HG02642 (cell line): ENCODE results near the gene RAD51B.
"Not testable (repeated sequence)": the region's sequence is repeated elsewhere in the genome, so short reads cannot be mapped to it uniquely, and the experiment has no call there.

Source experiments
- ATAC-seq: cut with Tn5 transposase; IDR thresholded peaks from one replicate; pipeline ENCODE4 v1.9.1; 2021; ENCODE audit warnings: mild to moderate bottlenecking; ENCODE audit not compliant: unreplicated experiment, poor library complexity

The RAD51B gene

DNA sequence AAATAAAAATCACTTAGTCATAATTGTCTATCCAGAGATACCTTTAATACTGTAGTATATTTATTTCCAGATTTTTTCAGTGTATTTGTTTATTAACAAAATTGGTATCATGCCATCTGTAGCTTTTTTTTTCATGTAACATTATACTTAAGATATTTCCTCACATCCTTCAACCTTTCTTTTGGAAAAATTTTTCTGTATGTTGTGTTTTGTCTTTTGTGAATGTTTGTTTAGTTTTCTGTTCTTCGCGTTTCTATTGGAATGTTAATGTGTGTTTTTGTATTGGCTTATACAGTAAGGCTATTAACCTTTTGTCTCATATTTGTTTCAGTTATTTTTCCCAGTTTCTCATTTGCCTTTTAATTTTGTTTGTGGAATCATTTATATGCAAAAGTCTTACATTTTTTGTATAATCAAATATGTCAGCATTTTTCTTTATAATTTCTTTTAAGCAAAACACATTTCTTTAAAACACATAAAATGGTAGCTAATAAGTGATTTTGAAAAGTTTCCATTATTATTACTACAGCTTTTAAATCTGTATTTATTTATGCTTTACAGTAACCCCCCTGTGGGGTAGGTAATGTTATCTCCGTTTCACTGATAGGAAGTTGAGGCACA lies 433.7 kb downstream of the RAD51B start:
- ATAC-seq, result no peak

GRCh38 chr14:68253878-68254528 lies 434.4 kb downstream of the RAD51B start:
- ATAC-seq, result no peak

GRCh38 chr14:68254669-68255527 lies 435.3 kb downstream of the RAD51B start:
- no peak for ATAC-seq

- no peak for ATAC-seq
These were observed 436.2 kb downstream of the RAD51B start for GRCh38 chr14:68255693-68256178.

DNA sequence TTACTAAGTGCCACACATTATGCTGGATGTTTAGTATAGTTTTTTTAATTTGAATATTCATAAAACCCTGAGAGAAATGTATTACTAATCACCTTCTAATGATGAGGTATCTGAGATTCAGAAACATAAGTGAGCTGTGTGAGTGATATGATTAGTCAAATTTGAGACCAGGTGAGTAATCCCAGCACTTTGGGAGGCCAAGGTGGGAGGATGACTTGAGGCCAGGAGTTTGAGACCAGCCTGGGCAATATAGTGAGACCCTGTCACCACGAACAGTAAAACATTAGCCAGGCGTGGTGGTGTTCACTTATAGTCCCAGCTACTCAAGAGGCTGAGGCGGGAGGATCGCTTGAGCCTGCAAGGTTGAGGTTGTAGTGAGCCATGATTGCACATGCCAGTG lies 438.4 kb downstream of the RAD51B start:
- no peak for ATAC-seq

DNA sequence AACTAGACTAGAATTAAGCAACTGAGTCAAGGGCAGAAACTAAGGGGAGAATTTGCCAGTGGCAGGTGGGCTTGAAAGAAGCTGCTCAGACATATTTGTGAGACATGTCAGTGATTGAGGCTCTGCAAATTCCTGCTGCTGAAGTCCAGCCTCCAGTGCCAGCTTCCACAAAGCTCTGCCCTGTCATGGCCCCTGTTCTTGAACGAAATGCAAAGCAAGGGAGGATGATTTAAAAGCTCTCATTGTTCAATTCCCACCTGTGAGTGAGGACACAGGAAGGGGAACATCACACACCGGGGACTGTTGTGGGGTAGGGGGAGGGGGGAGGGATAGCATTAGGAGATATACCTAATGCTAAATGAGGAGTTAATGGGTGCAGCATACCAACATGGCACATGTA lies 439.4 kb downstream of the RAD51B start:
- not testable (repeated sequence) for ATAC-seq

DNA sequence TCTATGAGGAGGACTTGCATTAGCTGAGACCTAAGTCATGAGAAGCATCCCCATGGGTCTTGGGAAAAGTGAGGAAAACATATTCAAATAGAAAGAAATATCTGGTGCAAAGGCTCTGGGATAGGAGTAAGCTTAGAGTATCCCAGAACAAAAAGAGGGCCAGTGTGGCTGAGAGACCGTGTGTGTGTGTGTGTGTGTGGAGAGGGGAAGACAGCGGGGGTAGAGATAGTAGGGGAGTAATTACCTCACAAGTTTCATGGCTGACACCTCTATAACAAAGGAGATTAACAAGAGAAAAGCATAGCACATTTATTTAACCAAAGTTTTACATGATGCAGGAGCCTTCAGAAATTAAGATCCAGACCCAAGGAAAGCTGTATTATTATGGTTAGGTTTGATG lies 440.5 kb downstream of the RAD51B start:
- ATAC-seq, result no peak

DNA sequence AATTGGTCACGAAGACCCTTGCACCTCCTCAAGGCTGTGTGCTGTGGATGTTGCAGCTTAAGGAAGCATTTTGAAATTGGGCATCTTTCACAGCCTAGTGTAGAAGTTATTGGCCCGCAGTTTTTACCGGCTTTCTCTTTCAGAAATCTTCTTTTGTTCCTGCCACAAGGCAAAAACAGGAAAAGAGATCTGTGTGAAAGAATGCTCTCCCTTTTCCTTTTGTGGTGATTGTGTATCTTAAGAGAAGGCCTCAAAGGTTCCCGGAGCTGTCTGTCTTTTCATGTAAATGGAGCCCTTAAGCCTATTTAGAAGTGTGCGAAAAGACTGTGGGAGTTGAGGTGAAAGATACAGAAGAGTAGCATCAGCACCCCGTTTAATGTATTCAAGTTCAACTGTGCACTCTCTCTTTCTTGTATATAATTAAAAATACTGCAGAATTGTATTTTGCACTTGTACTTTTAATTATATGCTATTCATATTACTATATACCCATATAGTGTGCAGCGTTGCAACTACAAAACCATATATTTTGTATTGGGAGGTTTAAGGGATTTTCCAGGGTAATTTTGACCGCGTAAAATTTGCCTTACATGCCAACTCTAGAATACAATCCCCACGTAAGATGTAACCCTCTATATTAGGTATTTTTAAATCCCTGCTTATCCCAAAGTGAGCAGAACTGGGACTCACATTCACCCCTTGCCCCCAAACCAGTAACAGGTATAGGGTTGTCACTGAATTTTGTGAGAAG lies 441.7 kb downstream of the RAD51B start:
- ATAC-seq, result no peak

GRCh38 chr14:68262567-68262966 lies 443.0 kb downstream of the RAD51B start:
- ATAC-seq, result no peak

GRCh38 chr14:68263563-68264259 lies 444.1 kb downstream of the RAD51B start:
- no peak for ATAC-seq

DNA sequence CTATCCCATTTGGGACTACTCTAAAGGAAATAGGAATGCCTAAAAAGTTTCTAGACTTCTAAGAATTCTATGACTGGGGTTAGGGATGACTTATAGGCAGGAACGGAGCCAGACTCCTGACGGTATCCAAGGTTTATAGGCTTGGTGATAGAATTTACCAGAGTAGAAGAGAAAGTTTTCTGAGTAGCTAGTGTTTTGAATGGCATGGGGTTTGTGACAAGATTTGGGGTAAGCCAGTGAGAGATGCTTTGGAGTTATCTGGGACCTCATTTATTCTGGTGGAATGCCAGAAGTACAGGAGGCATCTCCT lies 444.6 kb downstream of the RAD51B start:
- ATAC-seq, result no peak

GRCh38 chr14:68266998-68267397 lies 447.4 kb downstream of the RAD51B start:
- no peak for ATAC-seq

DNA sequence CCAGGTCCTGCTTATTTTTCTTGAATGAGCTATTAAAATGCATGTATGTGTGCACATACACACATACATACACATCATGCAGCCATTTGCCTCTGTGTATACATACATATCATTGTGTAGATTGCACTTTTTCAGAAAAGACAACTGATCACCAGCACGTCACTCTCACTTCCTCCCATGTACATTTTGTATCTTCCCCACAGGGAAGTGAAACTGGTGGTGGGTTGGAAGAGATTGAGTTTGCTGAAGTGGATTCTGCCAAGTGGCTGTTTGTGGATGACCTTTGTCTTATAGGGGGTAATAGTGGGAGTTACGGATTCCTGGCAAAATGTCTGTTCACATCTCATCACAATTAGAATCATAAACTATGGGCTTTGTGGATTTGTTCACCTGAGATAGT lies 448.6 kb downstream of the RAD51B start:
- ATAC-seq, result peak; percentile 61

DNA sequence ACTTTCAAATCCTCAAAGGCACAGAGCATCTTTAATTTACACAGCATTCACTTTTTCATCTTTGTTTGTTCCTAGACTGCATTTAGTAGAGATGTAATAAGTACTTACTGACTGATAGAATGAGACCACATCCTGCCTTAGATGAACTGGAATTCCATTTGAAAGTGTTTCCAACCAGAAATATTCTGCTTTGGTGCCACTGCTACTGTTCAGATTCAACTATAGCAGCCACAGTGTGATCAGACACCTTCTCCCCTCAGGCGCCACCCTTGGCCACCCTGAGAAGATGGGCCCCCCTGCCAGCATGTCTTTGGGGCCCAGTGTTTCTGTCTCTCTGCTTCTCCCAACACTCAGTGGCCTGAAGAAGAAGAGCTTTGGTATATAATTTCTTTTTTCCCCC lies 449.1 kb downstream of the RAD51B start:
- ATAC-seq, result peak; percentile 6

DNA sequence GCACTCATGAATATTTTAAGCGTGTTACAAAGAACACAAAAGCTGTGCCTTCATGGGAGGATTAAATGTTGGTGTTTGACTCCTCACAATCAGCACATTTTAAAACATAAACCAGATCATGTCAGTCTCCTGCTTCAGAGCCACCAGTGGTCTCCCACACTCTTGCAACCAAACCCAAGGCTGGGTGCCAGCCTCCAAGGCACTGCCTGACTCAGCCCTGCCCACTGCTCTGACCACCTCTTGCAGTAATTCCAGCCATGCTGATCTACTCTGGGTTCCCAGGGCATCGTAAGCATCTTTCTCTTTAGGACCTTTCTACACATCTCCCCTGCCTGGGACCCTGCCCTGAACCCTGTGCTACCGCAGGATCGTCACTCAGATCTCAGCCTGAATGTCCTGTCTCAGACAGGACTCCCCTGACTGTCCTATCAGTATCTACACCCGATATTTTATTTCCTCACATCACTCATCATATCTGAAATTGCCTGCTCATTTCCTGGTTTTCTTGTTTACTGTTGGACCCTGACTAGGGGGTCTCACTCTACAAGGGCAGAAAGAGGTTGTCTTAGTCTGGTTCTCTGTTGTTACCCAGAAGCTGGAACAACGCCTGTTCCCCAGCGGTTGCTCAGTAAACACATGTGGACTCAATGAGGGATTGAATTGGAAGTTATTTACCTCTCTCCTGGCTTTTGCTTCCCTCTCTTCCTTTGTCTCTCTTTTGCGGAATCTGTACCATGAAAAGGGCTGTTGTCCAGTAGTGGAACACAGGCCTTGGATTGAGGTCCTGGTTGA lies 449.8 kb downstream of the RAD51B start:
- no peak for ATAC-seq

- no peak for ATAC-seq
These were observed 450.8 kb downstream of the RAD51B start for GRCh38 chr14:68270342-68270741.

DNA sequence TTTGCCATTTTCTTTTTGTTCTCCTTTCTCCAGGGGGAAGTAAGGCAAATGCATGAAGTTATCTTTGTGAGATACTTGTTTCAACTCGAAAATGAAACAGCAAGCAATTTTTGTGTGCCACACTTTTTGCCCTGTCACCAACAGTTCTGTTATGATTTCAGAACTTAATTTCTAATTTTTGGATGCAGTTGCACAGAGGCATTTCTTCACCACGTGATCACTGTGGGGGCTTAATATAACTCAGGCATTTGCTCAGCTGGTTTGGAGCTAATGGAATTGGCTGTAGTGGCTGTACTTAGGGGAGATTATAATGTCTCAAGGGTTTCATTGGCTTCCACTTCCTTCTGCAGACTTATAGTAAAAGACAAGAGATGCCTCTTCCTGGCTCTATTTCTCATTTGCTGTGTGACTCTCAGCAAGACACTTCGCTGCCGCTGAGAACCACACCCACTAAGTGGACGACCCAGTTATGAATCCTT lies 452.4 kb downstream of the RAD51B start:
- ATAC-seq, result no peak

GRCh38 chr14:68273413-68273812 lies 453.8 kb downstream of the RAD51B start:
- ATAC-seq, result no peak

DNA sequence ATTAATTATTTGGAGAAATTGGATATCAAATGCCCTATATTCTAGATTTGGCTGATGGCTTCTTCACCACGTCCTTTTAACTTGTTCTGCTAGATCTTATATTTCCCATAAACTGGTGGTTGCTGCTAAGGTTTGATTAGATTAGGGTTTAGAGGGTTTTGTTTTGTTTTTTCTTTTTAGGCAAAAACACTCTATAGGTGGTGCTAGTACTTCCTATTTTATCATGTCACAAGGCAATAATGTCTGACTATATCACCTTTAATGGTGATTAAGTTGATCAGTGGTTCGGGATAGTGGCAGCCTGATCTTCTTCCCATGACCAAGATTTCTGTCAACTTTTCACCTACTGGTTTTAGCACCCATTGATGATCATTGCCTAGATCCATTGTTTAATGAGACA lies 455.1 kb downstream of the RAD51B start:
- ATAC-seq, result no peak
